GM12878 (cell line): ENCODE results near the gene TATDN2. TPM values are rescaled to one million over a fixed set of nuclear protein-coding genes. Genes with fewer than 3 reads are reported as not detected.

ENCODE experiments used
- ATAC-seq: fragments of 200-7000 bp; cut with Tn5 transposase; 3 replicates; pipeline ENCODE4 v1.9.1; 2020; ENCODE audit warnings: mild to moderate bottlenecking, moderate library complexity
- BruUV-seq: library from RNA; stranded (reverse); fragments of 400-500 nt; replicated peaks from 2 replicates; lab custom pipeline; 2021; lab: Mats Ljungman, UMichigan
- CTCF ChIA-PET: fragments of 300-600 bp; sonication (Branson Sonifier 250); formaldehyde crosslinking; extraction: SDS; loops from one replicate; lab custom pipeline; 2021; ENCODE audit warnings: inconsistent platforms; lab: Yijun Ruan, JAX
- POLR2A ChIA-PET: fragments of 350-600 bp; formaldehyde crosslinking; extraction: SDS; loops from one replicate; lab custom pipeline; 2021; ENCODE audit warnings: inconsistent platforms; lab: Charles Lee
- RAD21 ChIA-PET: fragments of 300-600 bp; sonication (Branson Sonifier 250); formaldehyde crosslinking; loops from one replicate; lab custom pipeline; 2023; ENCODE audit warnings: antibody characterized with exemption; ENCODE audit not compliant: unreplicated experiment; lab: Charles Lee
- SMC1A ChIA-PET: fragments of 300-600 bp; sonication (Branson Sonifier 250); formaldehyde crosslinking; loops from one replicate; lab custom pipeline; 2023; ENCODE audit not compliant: unreplicated experiment, uncharacterized antibody; lab: Charles Lee
- DNase-seq: peaks from one replicate; pipeline ENCODE4 v3.0.0-alpha.2; 2011; ENCODE audit warnings: low read depth, low spot score
- FAIRE-seq: peaks from 3 replicates; lab custom pipeline; 2011; peaks lifted over from hg19 to GRCh38; lab: Jason Lieb, UNC
- H2AFZ ChIP-seq: 2 replicates; pipeline ENCODE4 v1.6.0; 2011; ENCODE audit warnings: low read depth, low read length, control low read depth; ENCODE audit not compliant: control insufficient read depth
- H3K27ac ChIP-seq: 2 replicates; pipeline ENCODE4 v1.5.1; 2011; ENCODE audit warnings: control low read depth; ENCODE audit not compliant: control insufficient read depth, insufficient read depth
- H3K27me3 ChIP-seq, 2 experiments: replicated peaks in 1 of 2; 2 replicates each; pipeline versions ENCODE4 v1.6.0 to v1.6.1; 2011; ENCODE audit warnings: low read length in 1 of 2; ENCODE audit not compliant: control insufficient read depth in 2 of 2, insufficient read depth in 2 of 2
- H3K36me3 ChIP-seq, 2 experiments: 2 replicates each; pipeline ENCODE4 v1.5.1; 2011; ENCODE audit warnings: low read length in 1 of 2; ENCODE audit not compliant: control insufficient read depth in 2 of 2, insufficient read depth in 2 of 2
- H3K4me1 ChIP-seq: 2 replicates; pipeline ENCODE4 v1.6.1; 2011; ENCODE audit warnings: mild to moderate bottlenecking, low read length, moderate library complexity, mixed read lengths; ENCODE audit not compliant: control insufficient read depth, insufficient read depth
- H3K4me2 ChIP-seq: 2 replicates; pipeline ENCODE4 v1.6.0; 2011; ENCODE audit warnings: control low read depth; ENCODE audit not compliant: control insufficient read depth, insufficient read depth
- H3K4me3 ChIP-seq: fragments of 200-600 bp; sonication (generic); 2 replicates; pipeline ENCODE4 v1.5.1; 2016
- H3K79me2 ChIP-seq: 2 replicates; pipeline ENCODE4 v1.6.0; 2011; ENCODE audit warnings: low read length; ENCODE audit not compliant: control insufficient read depth, insufficient read depth
- H3K9ac ChIP-seq: 2 replicates; pipeline ENCODE4 v1.8.0; 2011; ENCODE audit warnings: low read length, control low read depth, mixed read lengths; ENCODE audit not compliant: control insufficient read depth, insufficient read depth
- H3K9me3 ChIP-seq: replicated peaks from 3 replicates; pipeline ENCODE4 v1.5.1; 2011; ENCODE audit warnings: mild to moderate bottlenecking, low read length; ENCODE audit not compliant: control insufficient read depth, insufficient read depth
- H4K20me1 ChIP-seq: 2 replicates; pipeline ENCODE4 v1.6.0; 2011; ENCODE audit not compliant: control insufficient read depth, insufficient read depth
- BMI1 ChIP-seq: fragments of 450-650 bp; IDR thresholded peaks from 2 replicates; pipeline ENCODE4 v1.6.1; 2016; ENCODE audit warnings: mild to moderate bottlenecking, moderate library complexity, borderline replicate concordance
- CBX3 ChIP-seq: fragments of 200-600 bp; sonication (generic); IDR thresholded peaks from 2 replicates; pipeline ENCODE4 v1.6.1; 2016; ENCODE audit warnings: low read depth, borderline replicate concordance
- CTCF ChIP-seq, 3 experiments: IDR thresholded peaks in 2 of 3; conservative IDR thresholded peaks in 1 of 3; 2 replicates each; pipeline ENCODE4 v1.5.1; 2011; ENCODE audit warnings: low read depth in 3 of 3, low read length in 3 of 3, mild to moderate bottlenecking in 3 of 3, control low read depth in 2 of 3, moderate library complexity in 2 of 3, inconsistent platforms in 1 of 3, mixed read lengths in 1 of 3; ENCODE audit not compliant: control insufficient read depth in 2 of 3, insufficient read depth in 1 of 3; ENCODE audit errors: extremely low read depth in 1 of 3
- ESRRA ChIP-seq: IDR thresholded peaks from 2 replicates; pipeline ENCODE4 v1.6.1; 2012; ENCODE audit warnings: mild to moderate bottlenecking, low read length, improper control_type of control experiment
- IKZF1 ChIP-seq: fragments of 450-650 bp; conservative IDR thresholded peaks from 2 replicates; pipeline ENCODE4 v1.6.1; 2017; ENCODE audit warnings: antibody characterized with exemption, mild to moderate bottlenecking
- IRF3 ChIP-seq: fragments of 450-650 bp; IDR thresholded peaks from 2 replicates; pipeline ENCODE4 v1.6.1; 2014; ENCODE audit warnings: mild to moderate bottlenecking
- MEF2B ChIP-seq: fragments of 450-650 bp; IDR thresholded peaks from 2 replicates; pipeline ENCODE4 v1.6.1; 2018; ENCODE audit warnings: mild to moderate bottlenecking, moderate library complexity; ENCODE audit not compliant: partially characterized antibody, poor library complexity, severe bottlenecking
- MXI1 ChIP-seq: fragments of 150-350 bp; IDR thresholded peaks from 2 replicates; pipeline ENCODE4 v1.6.1; 2011; ENCODE audit warnings: low read depth, mild to moderate bottlenecking, inconsistent platforms, low read length, improper control_type of control experiment
- POLR2AphosphoS2 ChIP-seq: IDR thresholded peaks from 2 replicates; pipeline ENCODE4 v1.6.1; 2011; ENCODE audit warnings: low read depth, mild to moderate bottlenecking, low read length, improper control_type of control experiment, moderate library complexity
- POLR2AphosphoS5 ChIP-seq: IDR thresholded peaks from 2 replicates; pipeline ENCODE4 v1.6.1; 2011; ENCODE audit warnings: mild to moderate bottlenecking, low read length, inconsistent platforms
- STAT3 ChIP-seq: IDR thresholded peaks from 2 replicates; pipeline ENCODE4 v1.6.1; 2011; ENCODE audit warnings: low read depth, low read length, improper control_type of control experiment
- SUZ12 ChIP-seq: fragments of 200-600 bp; sonication (generic); IDR thresholded peaks from one replicate; pipeline ENCODE4 v1.6.1; 2018; ENCODE audit warnings: antibody characterized with exemption, mild to moderate bottlenecking; ENCODE audit not compliant: unreplicated experiment
- TARDBP ChIP-seq: IDR thresholded peaks from 2 replicates; pipeline ENCODE4 v1.6.1; 2016; ENCODE audit warnings: borderline replicate concordance
- TCF3 ChIP-seq: IDR thresholded peaks from 2 replicates; pipeline ENCODE4 v1.6.1; 2012; ENCODE audit warnings: low read depth, mild to moderate bottlenecking, low read length, borderline replicate concordance; ENCODE audit not compliant: insufficient read depth
- TCF7 ChIP-seq: IDR thresholded peaks from 2 replicates; pipeline ENCODE4 v1.6.1; 2014; ENCODE audit warnings: antibody characterized with exemption, borderline replicate concordance
- USF2 ChIP-seq: IDR thresholded peaks from 2 replicates; pipeline ENCODE4 v1.6.1; 2011; ENCODE audit warnings: low read depth, low read length, improper control_type of control experiment, borderline replicate concordance
- YY1 ChIP-seq: IDR thresholded peaks from 2 replicates; pipeline ENCODE4 v1.6.1; 2011; ENCODE audit warnings: low read depth, mild to moderate bottlenecking, low read length
- ZNF217 ChIP-seq: fragments of 450-650 bp; IDR thresholded peaks from 2 replicates; pipeline ENCODE4 v1.6.1; 2017; ENCODE audit warnings: antibody characterized with exemption, mild to moderate bottlenecking
- ZNF384 ChIP-seq: IDR thresholded peaks from 2 replicates; pipeline ENCODE4 v1.6.1; 2012; ENCODE audit warnings: low read depth, mild to moderate bottlenecking, low read length, improper control_type of control experiment, borderline replicate concordance
- WGBS: methylation state at CpG from one replicate; pipeline ENCODE4 v1.1.6; 2016; ENCODE audit warnings: low lambda C conversion rate; ENCODE audit not compliant: insufficient replicate concordance, insufficient coverage; ENCODE audit errors: missing lambda C conversion rate; 5-methylcytosine and 5-hydroxymethylcytosine counted together
- in situ Hi-C: fragments of 300-500 bp; cut with MboI; formaldehyde crosslinking; loops from 9 replicates; pipeline ENCODE4 v1.14.3; 2018; ENCODE audit warnings: mixed read lengths
- intact Hi-C: fragments of 100-400 bp; cut with micrococcal nuclease; formaldehyde crosslinking; loops from one replicate; pipeline ENCODE4 v1.14.2; 2022; ENCODE audit not compliant: unreplicated experiment
- polyA plus RNA-seq, 11 experiments: library from polyadenylated mRNA; depleted of rRNA in 4 of 11; unstranded in 6 of 11; stranded (reverse) in 5 of 11; fragments of >200 nt; fragmentation: Nextera tagmentation in 4 of 11; fragmentation: Illumina TruSeq in 1 of 11; extraction: Ambion mirVana in 4 of 11; extraction: Trizol in 1 of 11; gene quantifications; 1 replicate in 1 of 11; 2 replicates in 10 of 11; pipeline versions ENCODE4 v1.2.1 to v1.2.3, GENCODE V29; 2011 to 2016; ENCODE audit warnings: inconsistent platforms in 2 of 11, missing spikeins in 2 of 11, low read depth in 1 of 11
- total RNA-seq, 4 experiments: library from RNA; depleted of rRNA in 3 of 4; stranded (reverse); fragments of >200 nt in 3 of 4; fragmentation: Illumina TruSeq in 1 of 4; extraction: Trizol in 1 of 4; gene quantifications; 2 replicates each; pipeline versions ENCODE4 v1.2.1 to v1.2.3, GENCODE V29; 2013 to 2021

TATDN2 gene
- total and polyA plus RNA-seq, 10 of the 15 experiments (the other 5 are each of a cell fraction or from before 2014, with no cell fraction given), result 4.2 to 36.5 (median 15.8) TPM

GRCh38 chr3:10223676-10224639 lies 24.3 kb upstream of the TATDN2 start:
- H4K20me1 ChIP-seq, result no peaks in the 10 kb centered on the region
- H3K27me3 ChIP-seq, result no peaks in the 10 kb centered on the region
- ATAC-seq (peak; percentile 71), DNase-seq (peak; percentile 75), FAIRE-seq (peak; percentile 86)
- POLR2A ChIA-PET, result interaction anchor here (0.6 to 4.5 kb wide), 18 partner anchors 10 to 306 kb away, joined by 3 to 64 read pairs (median 4); partner anchors contain the start of genes CRELD1, FANCD2 and VHL
- RAD21 ChIA-PET, result interaction anchor here (0.8 to 5.2 kb wide), 18 partner anchors 10 to 344 kb away, joined by 3 to 99 read pairs (median 5); partner anchors contain the start of genes CIDEC, CRELD1, EMC3 and GHRL
- no peak overlapping the region for H3K9ac ChIP-seq
- WGBS, result 42% methylated on average over 10 of the region's 10 CpGs
- in situ Hi-C loops, result no loop called here
- H2AFZ ChIP-seq, result no peak overlapping the region
- H3K36me3 ChIP-seq, result no peaks in the 10 kb centered on the region; a peak in 2 of 4 replicates
- H3K9me3 ChIP-seq, result no peaks in the 10 kb centered on the region; the same call in 2 of the 3 replicates
- intact Hi-C loops, result loop anchor here (1.0 to 10.0 kb wide), 7 partner anchors 32 to 269 kb away; partner anchors contain the start of genes BRK1, FANCD2, IRAK2 and PRRT3
- H3K27ac ChIP-seq, result no peak overlapping the region; the same call in 1 of the 2 replicates
- H3K79me2 ChIP-seq, result no peaks in the 10 kb centered on the region
- CTCF ChIA-PET, result interaction anchor here (0.6 to 2.9 kb wide), 21 partner anchors 10 to 375 kb away, joined by 3 to 31 read pairs (median 4); partner anchors contain the start of genes CRELD1, GHRL, IRAK2 and TATDN2
- SMC1A ChIA-PET, result interaction anchor here (0.5 to 5.2 kb wide), 27 partner anchors 10 to 830 kb away, joined by 3 to 165 read pairs (median 4); partner anchors contain the start of gene TATDN2
- H3K4me1 ChIP-seq, result peaks cover 65% of the 10 kb centered on the region
- BruUV-seq, result no TSS peak
- no peak overlapping the region for H3K4me3 ChIP-seq
- peak overlapping the region; percentile 17 for H3K4me2 ChIP-seq
- TF ChIP-seq IKZF1, result peak; percentile 63
- TF ChIP-seq MXI1, result no peak
- TF ChIP-seq MEF2B, result peak; percentile 22
- TF ChIP-seq CBX3, result no peak
- no peak for TF ChIP-seq TARDBP
- TF ChIP-seq IRF3, result no peak
- no peak for TF ChIP-seq CTCF (IDR thresholded peaks at IDR 0.05 in 2 of 3, conservative IDR thresholded peaks at IDR 0.05 in 1 of 3; ENCODE audit: control insufficient read depth in 2 of 3, extremely low read depth in 1 of 3, insufficient read depth in 1 of 3, low read depth in 3 of 3, low read length in 3 of 3)
- no peak for TF ChIP-seq ZNF384
- TF ChIP-seq BMI1, result no peak
- TF ChIP-seq SUZ12, result no peak
- no peak for TF ChIP-seq ESRRA
- TF ChIP-seq USF2, result no peak
- TF ChIP-seq TCF3, result peak; percentile 49; the same call in 1 of the 2 replicates
- TF ChIP-seq TCF7, result no peak
- no peak for TF ChIP-seq POLR2AphosphoS5
- TF ChIP-seq YY1, result no peak
- no peak for TF ChIP-seq ZNF217
- TF ChIP-seq STAT3, result no peak
- TF ChIP-seq POLR2AphosphoS2, result no peak
